ENCODE data around the gene CFAP141.

The CFAP141 gene

GRCh38 chr1:154192476-154192875, 13.7 kb downstream of the CFAP141 start:
- Histone ChIP-seq H3K27me3 (no peaks in the 10 kb centered on the region), H3K4me1 (ENCODE audit: control insufficient read depth in 1 of 2, insufficient read depth in 1 of 2, low read depth in 1 of 2, low read length in 1 of 2) (peaks cover 10 to 12% of the 10 kb centered on the region in 2 experiments), H3K9me3 (no peaks in the 10 kb centered on the region), H3K4me3 (ENCODE audit: low read depth in 1 of 2, low read length in 1 of 2) (no peak overlapping the region), H3K27ac (peak overlapping the region; percentile 21), H3K36me3 (no peaks in the 10 kb centered on the region)
- no peak for TF ChIP-seq CTCF (IDR thresholded peaks at IDR 0.05)

GRCh38 chr1:154191990-154192461, 14.1 kb downstream of the CFAP141 start, which contains the start of gene TPM3:
Gene TPM3, minus strand, starts transcription at chr1:154192100. Its CDS starts 82 bp downstream, at chr1:154192018.
- Histone ChIP-seq H3K27ac (peak within 1 kb of the TSS; percentile 21), H3K4me1 (ENCODE audit: control insufficient read depth in 1 of 2, insufficient read depth in 1 of 2, low read depth in 1 of 2, low read length in 1 of 2) (peaks cover 10 to 12% of the 10 kb centered on the region in 2 experiments)
- no peak for TF ChIP-seq CTCF (IDR thresholded peaks at IDR 0.05)

GRCh38 chr1:154190550-154190949, 15.6 kb downstream of the CFAP141 start:
- no peak overlapping the region for H3K4me3 ChIP-seq (ENCODE audit: low read depth in 1 of 2, low read length in 1 of 2)
- no peaks in the 10 kb centered on the region for H3K36me3 ChIP-seq
- H3K27me3 ChIP-seq: no peaks in the 10 kb centered on the region
- H3K9me3 ChIP-seq: no peaks in the 10 kb centered on the region
- no peak for TF ChIP-seq CTCF (IDR thresholded peaks at IDR 0.05)
- no peak overlapping the region for H3K27ac ChIP-seq
- peaks cover 10 to 12% of the 10 kb centered on the region in 2 experiments for H3K4me1 ChIP-seq (ENCODE audit: control insufficient read depth in 1 of 2, insufficient read depth in 1 of 2, low read depth in 1 of 2, low read length in 1 of 2)

More at GRCh38 chr1:154191990-154192461, 14.1 kb downstream of the CFAP141 start, which contains the start of gene TPM3:
- Histone ChIP-seq H3K27me3 (no peaks in the 10 kb centered on the region), H3K9me3 (no peaks in the 10 kb centered on the region), H3K36me3 (no peaks in the 10 kb centered on the region), H3K4me3 (ENCODE audit: low read depth in 1 of 2, low read length in 1 of 2) (no peak within 1 kb of the TSS)

- no peaks in the 10 kb centered on the region for H3K9me3 ChIP-seq
- peaks cover 13 to 15% of the 10 kb centered on the region in 2 experiments for H3K4me1 ChIP-seq (ENCODE audit: control insufficient read depth in 1 of 2, insufficient read depth in 1 of 2, low read depth in 1 of 2, low read length in 1 of 2)
- no peak for TF ChIP-seq CTCF (IDR thresholded peaks at IDR 0.05)
- H3K27me3 ChIP-seq: no peaks in the 10 kb centered on the region
- H3K27ac ChIP-seq: no peak overlapping the region
- no peaks in the 10 kb centered on the region for H3K36me3 ChIP-seq
- H3K4me3 ChIP-seq (ENCODE audit: low read depth in 1 of 2, low read length in 1 of 2): no peak overlapping the region
These were observed 19.2 kb downstream of the CFAP141 start for GRCh38 chr1:154186852-154187501.

- no peaks in the 10 kb centered on the region for H3K36me3 ChIP-seq
- H3K27ac ChIP-seq: peak overlapping the region; percentile 2
- peaks cover 16 to 19% of the 10 kb centered on the region in 2 experiments for H3K4me1 ChIP-seq (ENCODE audit: control insufficient read depth in 1 of 2, insufficient read depth in 1 of 2, low read depth in 1 of 2, low read length in 1 of 2)
- TF ChIP-seq CTCF (IDR thresholded peaks at IDR 0.05): peak; percentile 73
- no peak overlapping the region for H3K4me3 ChIP-seq (ENCODE audit: low read depth in 1 of 2, low read length in 1 of 2)
- no peaks in the 10 kb centered on the region for H3K27me3 ChIP-seq
- no peaks in the 10 kb centered on the region for H3K9me3 ChIP-seq
These were observed 20.0 kb downstream of the CFAP141 start for GRCh38 chr1:154186177-154186576.

All from neutrophil (primary cell).